Tibial nerve (tissue), 4 donors: ENCODE data around the gene ZNF221.

Experiments used
- EP300 ChIP-seq, 2 donors: sonication (generic); formaldehyde crosslinking; IDR thresholded peaks; one replicate each; pipeline ENCODE4 v1.6.1; 2017; ENCODE audit warnings: antibody characterized with exemption in 2 of 2, mild to moderate bottlenecking in 1 of 2
- POLR2A ChIP-seq, 2 donors: fragments of 450-650 bp; IDR thresholded peaks; one replicate each; pipeline ENCODE4 v1.6.1; 2017; ENCODE audit warnings: antibody characterized with exemption in 2 of 2, mild to moderate bottlenecking in 2 of 2, moderate library complexity in 2 of 2
- TF ChIP-seq, protein P1 (sequence below), 5 experiments: fragments of 200-600 bp in 3 of 5; fragments of 450-650 bp in 2 of 5; sonication (generic) in 3 of 5; IDR thresholded peaks; one replicate each; pipeline ENCODE4 v1.5.1; 2016 to 2019; ENCODE audit warnings: antibody characterized with exemption in 5 of 5, mild to moderate bottlenecking in 3 of 5, moderate library complexity in 2 of 5

DNA sequence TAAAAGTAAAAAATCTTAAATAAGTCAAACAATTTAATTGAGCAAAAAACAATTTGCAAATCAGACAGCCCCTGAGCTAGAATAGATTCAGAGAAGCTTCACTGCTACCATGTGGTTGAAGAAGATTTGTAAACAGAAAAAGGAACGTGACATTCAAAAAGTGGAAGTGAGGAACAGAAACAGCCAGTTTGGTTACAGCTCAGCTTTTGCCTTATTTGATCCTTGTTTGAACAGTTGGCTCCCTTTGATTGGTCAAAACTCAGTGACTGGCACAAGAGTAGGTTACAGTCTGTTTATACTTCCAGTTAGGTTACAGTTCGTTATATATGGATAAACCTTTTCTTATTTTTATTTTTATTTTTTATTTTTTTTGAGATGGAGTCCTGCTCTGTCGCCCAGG lies 5.8 kb downstream of the ZNF221 start:
- no peak for TF ChIP-seq EP300 (IDR thresholded peaks at IDR 0.05)
- TF ChIP-seq, protein P1, sequence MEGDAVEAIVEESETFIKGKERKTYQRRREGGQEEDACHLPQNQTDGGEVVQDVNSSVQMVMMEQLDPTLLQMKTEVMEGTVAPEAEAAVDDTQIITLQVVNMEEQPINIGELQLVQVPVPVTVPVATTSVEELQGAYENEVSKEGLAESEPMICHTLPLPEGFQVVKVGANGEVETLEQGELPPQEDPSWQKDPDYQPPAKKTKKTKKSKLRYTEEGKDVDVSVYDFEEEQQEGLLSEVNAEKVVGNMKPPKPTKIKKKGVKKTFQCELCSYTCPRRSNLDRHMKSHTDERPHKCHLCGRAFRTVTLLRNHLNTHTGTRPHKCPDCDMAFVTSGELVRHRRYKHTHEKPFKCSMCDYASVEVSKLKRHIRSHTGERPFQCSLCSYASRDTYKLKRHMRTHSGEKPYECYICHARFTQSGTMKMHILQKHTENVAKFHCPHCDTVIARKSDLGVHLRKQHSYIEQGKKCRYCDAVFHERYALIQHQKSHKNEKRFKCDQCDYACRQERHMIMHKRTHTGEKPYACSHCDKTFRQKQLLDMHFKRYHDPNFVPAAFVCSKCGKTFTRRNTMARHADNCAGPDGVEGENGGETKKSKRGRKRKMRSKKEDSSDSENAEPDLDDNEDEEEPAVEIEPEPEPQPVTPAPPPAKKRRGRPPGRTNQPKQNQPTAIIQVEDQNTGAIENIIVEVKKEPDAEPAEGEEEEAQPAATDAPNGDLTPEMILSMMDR (IDR thresholded peaks at IDR 0.05) = no peak
- TF ChIP-seq POLR2A (IDR thresholded peaks at IDR 0.05) = no peak
